ENCODE results near the gene MRPL12. TPM values are rescaled to one million over a fixed set of nuclear protein-coding genes. Genes with fewer than 3 reads are reported as not detected.

The MRPL12 gene
- total and polyA plus RNA-seq, 2 experiments from 2014 or later = 4.3 to 78.5 TPM

GRCh38 chr17:81690549-81690948 is 12.6 kb upstream of the MRPL12 start:
- Histone ChIP-seq H3K79me2 (ENCODE audit: insufficient read depth) (peaks cover 99% of the 10 kb centered on the region), H3K4me2 (ENCODE audit: unreplicated experiment) (no peak overlapping the region), H3K4me3 (no peak overlapping the region), H3K36me3 (ENCODE audit: low read depth) (peaks cover 37% of the 10 kb centered on the region), H4K20me1 (ENCODE audit: insufficient read depth) (peaks cover 4% of the 10 kb centered on the region; the same call in 1 of the 2 replicates), H3K9me2 (ENCODE audit: insufficient read depth) (no peaks in the 10 kb centered on the region), H3K9ac (no peak overlapping the region), H3F3A (ENCODE audit: insufficient read depth) (no peaks in the 10 kb centered on the region), H3K9me3 (ENCODE audit: low read depth) (no peaks in the 10 kb centered on the region), H3K27me3 (replicated peaks; ENCODE audit: insufficient read depth) (no peaks in the 10 kb centered on the region), H2AFZ (no peak overlapping the region), H3K4me1 (ENCODE audit: insufficient read depth) (peaks cover 5% of the 10 kb centered on the region), H3K27ac (no peak overlapping the region)
- no peak for TF ChIP-seq EZH2 (IDR thresholded peaks at IDR 0.05; ENCODE audit: insufficient read depth, poor library complexity, severe bottlenecking)
- TF ChIP-seq EZH2phosphoT487 (IDR thresholded peaks at IDR 0.05; ENCODE audit: insufficient read depth, low read depth) = no peak
- whole genome bisulfite sequencing, 2 experiments (ENCODE audit: low coverage in 1 of 2, low lambda C conversion rate in 2 of 2, missing lambda C conversion rate in 2 of 2) = 90 to 93% methylated on average over 12 to 17 of the region's 17 CpGs
- in situ Hi-C loops (cut with MboI) = no loop called here
- no peak for DNase-seq

- peaks cover 30% of the 10 kb centered on the region for H3K36me3 ChIP-seq (ENCODE audit: low read depth)
- in situ Hi-C loops (cut with MboI) = no loop called here
- DNase-seq = no peak
Observed at GRCh38 chr17:81691196-81691595, 12.0 kb upstream of the MRPL12 start.

GRCh38 chr17:81691608-81692007 is 11.6 kb upstream of the MRPL12 start:
- Histone ChIP-seq H3K9ac (no peak overlapping the region), H3K4me3 (no peak overlapping the region), H3K27me3 (replicated peaks; ENCODE audit: insufficient read depth) (no peaks in the 10 kb centered on the region), H4K20me1 (ENCODE audit: insufficient read depth) (no peaks in the 10 kb centered on the region), H3K27ac (no peak overlapping the region), H3K4me1 (ENCODE audit: insufficient read depth) (no peaks in the 10 kb centered on the region), H3K9me3 (ENCODE audit: low read depth) (no peaks in the 10 kb centered on the region), H3K36me3 (ENCODE audit: low read depth) (peaks cover 26% of the 10 kb centered on the region; the same call in 1 of the 2 replicates), H2AFZ (no peak overlapping the region), H3K4me2 (ENCODE audit: unreplicated experiment) (no peak overlapping the region), H3K79me2 (ENCODE audit: insufficient read depth) (peaks cover 96% of the 10 kb centered on the region), H3K9me2 (ENCODE audit: insufficient read depth) (no peaks in the 10 kb centered on the region), H3F3A (ENCODE audit: insufficient read depth) (no peaks in the 10 kb centered on the region)
- no peak for DNase-seq
- 95 to 97% methylated on average over 20 of the region's 20 CpGs for WGBS, 2 experiments (ENCODE audit: low coverage in 1 of 2, low lambda C conversion rate in 2 of 2, missing lambda C conversion rate in 2 of 2)
- in situ Hi-C loops (cut with MboI) = no loop called here
- TF ChIP-seq EZH2 (IDR thresholded peaks at IDR 0.05; ENCODE audit: insufficient read depth, poor library complexity, severe bottlenecking) = no peak
- no peak for TF ChIP-seq EZH2phosphoT487 (IDR thresholded peaks at IDR 0.05; ENCODE audit: insufficient read depth, low read depth)

More at GRCh38 chr17:81691196-81691595, 12.0 kb upstream of the MRPL12 start:
- H3K27ac ChIP-seq = no peak overlapping the region
- peaks cover 96% of the 10 kb centered on the region for H3K79me2 ChIP-seq (ENCODE audit: insufficient read depth)
- no peak overlapping the region for H3K4me3 ChIP-seq
- H3K4me2 ChIP-seq (ENCODE audit: unreplicated experiment) = no peak overlapping the region
- H3K4me1 ChIP-seq (ENCODE audit: insufficient read depth) = no peaks in the 10 kb centered on the region
- TF ChIP-seq EZH2 (IDR thresholded peaks at IDR 0.05; ENCODE audit: insufficient read depth, poor library complexity, severe bottlenecking) (no peak), EZH2phosphoT487 (IDR thresholded peaks at IDR 0.05; ENCODE audit: insufficient read depth, low read depth) (no peak)
- no peaks in the 10 kb centered on the region for H3K9me2 ChIP-seq (ENCODE audit: insufficient read depth)
- H3K9me3 ChIP-seq (ENCODE audit: low read depth) = no peaks in the 10 kb centered on the region
- no peaks in the 10 kb centered on the region for H4K20me1 ChIP-seq (ENCODE audit: insufficient read depth)
- WGBS, 2 experiments (ENCODE audit: low coverage in 1 of 2, low lambda C conversion rate in 2 of 2, missing lambda C conversion rate in 2 of 2) = 93 to 95% methylated on average over 13 to 17 of the region's 18 CpGs
- H3K9ac ChIP-seq = no peak overlapping the region
- H3K27me3 ChIP-seq (replicated peaks; ENCODE audit: insufficient read depth) = no peaks in the 10 kb centered on the region
- H2AFZ ChIP-seq = no peak overlapping the region
- H3F3A ChIP-seq (ENCODE audit: insufficient read depth) = no peaks in the 10 kb centered on the region

- Histone ChIP-seq H3F3A (ENCODE audit: insufficient read depth) (0 out of 2 replicates have a peak, but pooled peaks cover 5% of the 10 kb centered on the region), H2AFZ (no peak overlapping the region), H3K4me1 (ENCODE audit: insufficient read depth) (no peaks in the 10 kb centered on the region), H3K4me3 (no peak overlapping the region), H3K9ac (no peak overlapping the region), H3K9me3 (ENCODE audit: low read depth) (no peaks in the 10 kb centered on the region), H4K20me1 (ENCODE audit: insufficient read depth) (no peaks in the 10 kb centered on the region), H3K27me3 (replicated peaks; ENCODE audit: insufficient read depth) (no peaks in the 10 kb centered on the region), H3K36me3 (ENCODE audit: low read depth) (peaks cover 23% of the 10 kb centered on the region; the same call in 1 of the 2 replicates), H3K9me2 (ENCODE audit: insufficient read depth) (no peaks in the 10 kb centered on the region), H3K27ac (no peak overlapping the region), H3K4me2 (ENCODE audit: unreplicated experiment) (no peak overlapping the region), H3K79me2 (ENCODE audit: insufficient read depth) (peaks cover 96% of the 10 kb centered on the region)
- DNase-seq = no peak
- 82 to 85% methylated on average over 17 to 35 of the region's 35 CpGs for WGBS, 2 experiments (ENCODE audit: low coverage in 1 of 2, low lambda C conversion rate in 2 of 2, missing lambda C conversion rate in 2 of 2)
- in situ Hi-C loops (cut with MboI) = no loop called here
- TF ChIP-seq EZH2 (IDR thresholded peaks at IDR 0.05; ENCODE audit: insufficient read depth, poor library complexity, severe bottlenecking) (no peak), EZH2phosphoT487 (IDR thresholded peaks at IDR 0.05; ENCODE audit: insufficient read depth, low read depth) (no peak)
Observed at GRCh38 chr17:81693509-81694210, 9.5 kb upstream of the MRPL12 start.

Measured in GM23248 (cell line).